ENCODE measurements around the gene ONECUT1. TPM values are rescaled to one million over a fixed set of nuclear protein-coding genes. Genes with fewer than 3 reads are reported as not detected.
"Not testable (repeated sequence)": the region's sequence is repeated elsewhere in the genome, so short reads cannot be mapped to it uniquely, and the experiment has no call there.

ONECUT1 gene
- not detected for polyA plus RNA-seq

GRCh38 chr15:52790169-52790708 is at the start of gene ONECUT1:
Gene ONECUT1, minus strand, starts transcription at chr15:52790336. Its CDS starts 452 bp downstream, at chr15:52789884.
- Mint-ChIP-seq H3K27ac (no peak within 1 kb of the TSS), H3K36me3 (no peaks in the 10 kb centered on the region), H3K27me3 (ENCODE audit: low read depth in 3 of 3) (peaks cover 7 to 38% (median 23%) of the 10 kb centered on the region in 3 donors), H3K9me3 (no peaks in the 10 kb centered on the region), H3K4me1 (peaks cover 0 to 3% of the 10 kb centered on the region in 2 donors), H3K4me3 (peak within 1 kb of the TSS; percentile 33 to 71 (median 63))
- no peak for DNase-seq

GRCh38 chr15:52834379-52834778 is 44.2 kb upstream of the ONECUT1 start:
- no peak for DNase-seq
- no peak overlapping the region for H3K27ac Mint-ChIP-seq
- no peaks in the 10 kb centered on the region for H3K36me3 Mint-ChIP-seq
- peaks cover 0 to 2% (median 0%) of the 10 kb centered on the region in 6 donors for H3K9me3 Mint-ChIP-seq
- H3K4me3 Mint-ChIP-seq: no peak overlapping the region
- H3K4me1 Mint-ChIP-seq: no peaks in the 10 kb centered on the region
- peaks cover 2 to 4% (median 3%) of the 10 kb centered on the region in 3 donors for H3K27me3 Mint-ChIP-seq (ENCODE audit: low read depth in 3 of 3)

GRCh38 chr15:52824169-52824942 is 34.2 kb upstream of the ONECUT1 start:
- not testable (repeated sequence) for H3K9me3 Mint-ChIP-seq, H3K27ac Mint-ChIP-seq, H3K4me1 Mint-ChIP-seq, DNase-seq, H3K4me3 Mint-ChIP-seq, H3K36me3 Mint-ChIP-seq
- H3K27me3 Mint-ChIP-seq (ENCODE audit: low read depth in 3 of 3): peaks cover 3 to 18% (median 6%) of the 10 kb centered on the region in 3 donors

- H3K9me3 Mint-ChIP-seq: peaks cover 0 to 5% (median 1%) of the 10 kb centered on the region in 6 donors
- no peaks in the 10 kb centered on the region for H3K4me1 Mint-ChIP-seq
- no peaks in the 10 kb centered on the region for H3K36me3 Mint-ChIP-seq
- H3K27ac Mint-ChIP-seq: no peak overlapping the region
- H3K27me3 Mint-ChIP-seq (ENCODE audit: low read depth in 3 of 3): peaks cover 4 to 30% (median 9%) of the 10 kb centered on the region in 3 donors
- no peak for DNase-seq
- H3K4me3 Mint-ChIP-seq: no peak overlapping the region
Observed at GRCh38 chr15:52822475-52822874, 32.3 kb upstream of the ONECUT1 start.

GRCh38 chr15:52819253-52819652 is 29.1 kb upstream of the ONECUT1 start:
- no peak for DNase-seq
- Mint-ChIP-seq H3K4me3 (no peak overlapping the region), H3K27me3 (ENCODE audit: low read depth in 3 of 3) (peaks cover 8 to 30% (median 8%) of the 10 kb centered on the region in 3 donors), H3K4me1 (no peaks in the 10 kb centered on the region), H3K27ac (no peak overlapping the region), H3K36me3 (no peaks in the 10 kb centered on the region), H3K9me3 (peaks cover 0 to 5% (median 3%) of the 10 kb centered on the region in 6 donors)

GRCh38 chr15:52815899-52816298 is 25.8 kb upstream of the ONECUT1 start:
- not testable (repeated sequence) for H3K9me3 Mint-ChIP-seq, H3K4me1 Mint-ChIP-seq, H3K4me3 Mint-ChIP-seq, H3K36me3 Mint-ChIP-seq, DNase-seq, H3K27ac Mint-ChIP-seq
- H3K27me3 Mint-ChIP-seq (ENCODE audit: low read depth in 3 of 3): peaks cover 8 to 23% (median 12%) of the 10 kb centered on the region in 3 donors

- H3K36me3 Mint-ChIP-seq: no peaks in the 10 kb centered on the region
- DNase-seq: no peak
- peaks cover 18 to 28% (median 27%) of the 10 kb centered on the region in 3 donors for H3K27me3 Mint-ChIP-seq (ENCODE audit: low read depth in 3 of 3)
- no peak overlapping the region for H3K27ac Mint-ChIP-seq
- H3K4me3 Mint-ChIP-seq: no peak overlapping the region
- peaks cover 0 to 2% (median 0%) of the 10 kb centered on the region in 6 donors for H3K9me3 Mint-ChIP-seq
- peaks cover 9% of the 10 kb centered on the region in 2 donors for H3K4me1 Mint-ChIP-seq
Observed at GRCh38 chr15:52808996-52809395, 18.9 kb upstream of the ONECUT1 start.

- DNase-seq: no peak
- Mint-ChIP-seq H3K27me3 (ENCODE audit: low read depth in 3 of 3) (peaks cover 21 to 28% (median 22%) of the 10 kb centered on the region in 3 donors), H3K4me1 (peaks cover 11 to 12% of the 10 kb centered on the region in 2 donors), H3K9me3 (peaks cover 0 to 2% (median 0%) of the 10 kb centered on the region in 6 donors), H3K36me3 (no peaks in the 10 kb centered on the region), H3K27ac (no peak overlapping the region), H3K4me3 (no peak overlapping the region)
Observed at GRCh38 chr15:52808441-52808840, 18.3 kb upstream of the ONECUT1 start.

- Mint-ChIP-seq H3K27ac (no peak overlapping the region), H3K9me3 (peaks cover 0 to 2% (median 0%) of the 10 kb centered on the region in 6 donors), H3K36me3 (no peaks in the 10 kb centered on the region), H3K4me3 (no peak overlapping the region), H3K4me1 (peaks cover 13 to 15% of the 10 kb centered on the region in 2 donors), H3K27me3 (ENCODE audit: low read depth in 3 of 3) (peaks cover 24 to 39% (median 36%) of the 10 kb centered on the region in 3 donors)
- no peak for DNase-seq
Observed at GRCh38 chr15:52806284-52806655, 16.1 kb upstream of the ONECUT1 start.

GRCh38 chr15:52805351-52806283 is 15.5 kb upstream of the ONECUT1 start:
- Mint-ChIP-seq H3K9me3 (peaks cover 0 to 2% (median 0%) of the 10 kb centered on the region in 6 donors), H3K36me3 (no peaks in the 10 kb centered on the region), H3K27ac (no peak overlapping the region), H3K4me1 (peaks cover 13 to 15% of the 10 kb centered on the region in 2 donors), H3K4me3 (peak overlapping the region; percentile 9 to 42 (median 26)), H3K27me3 (ENCODE audit: low read depth in 3 of 3) (peaks cover 29 to 45% (median 39%) of the 10 kb centered on the region in 3 donors)
- DNase-seq: no peak

GRCh38 chr15:52804526-52805081 is 14.5 kb upstream of the ONECUT1 start:
- no peak overlapping the region for H3K27ac Mint-ChIP-seq

GRCh38 chr15:52803467-52804306 is 13.6 kb upstream of the ONECUT1 start:
- Mint-ChIP-seq H3K9me3 (peaks cover 0 to 1% (median 0%) of the 10 kb centered on the region in 6 donors), H3K4me3 (peak overlapping the region; percentile 18 to 79 (median 71)), H3K36me3 (no peaks in the 10 kb centered on the region), H3K27ac (no peak overlapping the region), H3K27me3 (ENCODE audit: low read depth in 3 of 3) (peaks cover 26 to 52% (median 39%) of the 10 kb centered on the region in 3 donors), H3K4me1 (peaks cover 13 to 15% of the 10 kb centered on the region in 2 donors)
- no peak for DNase-seq

More at GRCh38 chr15:52804526-52805081, 14.5 kb upstream of the ONECUT1 start:
- H3K4me3 Mint-ChIP-seq: peak overlapping the region; percentile 50 to 79 (median 71)
- peaks cover 0 to 2% (median 0%) of the 10 kb centered on the region in 6 donors for H3K9me3 Mint-ChIP-seq
- H3K4me1 Mint-ChIP-seq: peaks cover 13 to 15% of the 10 kb centered on the region in 2 donors
- DNase-seq: no peak
- H3K27me3 Mint-ChIP-seq (ENCODE audit: low read depth in 3 of 3): peaks cover 29 to 50% (median 38%) of the 10 kb centered on the region in 3 donors
- H3K36me3 Mint-ChIP-seq: no peaks in the 10 kb centered on the region

All from immature natural killer cell (primary cell).